GM20000 (cell line): ENCODE measurements around the gene VCAN.

Experiments
- DNase-seq: peaks from one replicate; pipeline ENCODE4 v3.0.0; 2012; ENCODE audit warnings: low spot score
- CTCF ChIP-seq: IDR thresholded peaks from 2 replicates; pipeline ENCODE4 v1.5.1; 2012; ENCODE audit warnings: mild to moderate bottlenecking, control low read depth; ENCODE audit errors: extremely low read depth, missing control alignments

The VCAN gene

GRCh38 chr5:83474991-83475390, 3.4 kb downstream of the VCAN start:
- no peak for TF ChIP-seq CTCF
- no peak for DNase-seq

- no peak for TF ChIP-seq CTCF
- no peak for DNase-seq
Observed at GRCh38 chr5:83475391-83475863, 3.9 kb downstream of the VCAN start.

GRCh38 chr5:83475935-83476814, 4.6 kb downstream of the VCAN start:
- no peak for DNase-seq
- no peak for TF ChIP-seq CTCF

- DNase-seq, result no peak
- no peak for TF ChIP-seq CTCF
Observed at GRCh38 chr5:83482961-83483360, 11.4 kb downstream of the VCAN start.

GRCh38 chr5:83484294-83484693, 12.8 kb downstream of the VCAN start:
- no peak for TF ChIP-seq CTCF
- no peak for DNase-seq

- no peak for DNase-seq
- no peak for TF ChIP-seq CTCF
Observed at GRCh38 chr5:83485842-83486241, 14.3 kb downstream of the VCAN start.

GRCh38 chr5:83487155-83487554, 15.6 kb downstream of the VCAN start:
- no peak for TF ChIP-seq CTCF
- DNase-seq, result no peak
